Stimulated activated memory B cell treated with anti-CD40 and anti-IgM and Interleukin-4, amounts not matched to agents 10 μg/mL and 1 μg/mL and 100 μg/mL, for 72 hours (primary cell): Measurements from ENCODE around the gene CCDC9B.

Experiments
- ATAC-seq: fragments of 150-1000 bp; cut with Tn5 transposase; 2 replicates; pipeline ENCODE4 v1.10.0; 2021
- H3K27ac Mint-ChIP-seq: one replicate; pipeline ENCODE4 v1.8.0; 2022; ENCODE audit warnings: mild to moderate bottlenecking, mixed read lengths
- H3K27me3 Mint-ChIP-seq: one replicate; pipeline ENCODE4 v1.8.0; 2022; ENCODE audit warnings: mixed read lengths
- H3K36me3 Mint-ChIP-seq: one replicate; pipeline ENCODE4 v1.8.0; 2022; ENCODE audit warnings: mixed read lengths
- H3K4me1 Mint-ChIP-seq: one replicate; pipeline ENCODE4 v1.8.0; 2022; ENCODE audit warnings: mixed read lengths
- H3K4me3 Mint-ChIP-seq: one replicate; pipeline ENCODE4 v1.8.0; 2022; ENCODE audit warnings: mild to moderate bottlenecking, moderate library complexity, mixed read lengths
- H3K9me3 Mint-ChIP-seq: one replicate; pipeline ENCODE4 v1.8.0; 2022; ENCODE audit warnings: mixed read lengths

CCDC9B gene

GRCh38 chr15:40355976-40356585 is 15.3 kb upstream of the CCDC9B start:
- peaks cover 15% of the 10 kb centered on the region for H3K4me1 Mint-ChIP-seq
- no peaks in the 10 kb centered on the region for H3K36me3 Mint-ChIP-seq
- H3K9me3 Mint-ChIP-seq = no peaks in the 10 kb centered on the region
- no peak overlapping the region for H3K4me3 Mint-ChIP-seq
- ATAC-seq = peak; percentile 53
- no peak overlapping the region for H3K27ac Mint-ChIP-seq
- H3K27me3 Mint-ChIP-seq = no peaks in the 10 kb centered on the region

GRCh38 chr15:40354408-40355171 is 13.9 kb upstream of the CCDC9B start:
- no peaks in the 10 kb centered on the region for H3K36me3 Mint-ChIP-seq
- ATAC-seq = no peak
- H3K27me3 Mint-ChIP-seq = no peaks in the 10 kb centered on the region
- H3K4me3 Mint-ChIP-seq = no peak overlapping the region
- H3K9me3 Mint-ChIP-seq = no peaks in the 10 kb centered on the region
- H3K4me1 Mint-ChIP-seq = peaks cover 15% of the 10 kb centered on the region
- no peak overlapping the region for H3K27ac Mint-ChIP-seq

GRCh38 chr15:40353697-40354096 is 13.0 kb upstream of the CCDC9B start:
- no peaks in the 10 kb centered on the region for H3K27me3 Mint-ChIP-seq
- H3K36me3 Mint-ChIP-seq = no peaks in the 10 kb centered on the region
- no peak overlapping the region for H3K4me3 Mint-ChIP-seq

GRCh38 chr15:40352281-40352901 is 11.7 kb upstream of the CCDC9B start:
- Mint-ChIP-seq H3K36me3 (no peaks in the 10 kb centered on the region), H3K9me3 (no peaks in the 10 kb centered on the region), H3K27ac (no peak overlapping the region), H3K4me3 (no peak overlapping the region), H3K27me3 (no peaks in the 10 kb centered on the region), H3K4me1 (peaks cover 6% of the 10 kb centered on the region)
- no peak for ATAC-seq

More at GRCh38 chr15:40353697-40354096, 13.0 kb upstream of the CCDC9B start:
- Mint-ChIP-seq H3K27ac (no peak overlapping the region), H3K4me1 (peaks cover 10% of the 10 kb centered on the region), H3K9me3 (no peaks in the 10 kb centered on the region)
- no peak for ATAC-seq

- Mint-ChIP-seq H3K4me3 (no peak overlapping the region), H3K4me1 (peaks cover 6% of the 10 kb centered on the region)
- ATAC-seq = no peak
Measured at GRCh38 chr15:40349163-40349562, 8.4 kb upstream of the CCDC9B start.

GRCh38 chr15:40348474-40348870 is 7.7 kb upstream of the CCDC9B start:
- no peak for ATAC-seq
- Mint-ChIP-seq H3K36me3 (no peaks in the 10 kb centered on the region), H3K27me3 (no peaks in the 10 kb centered on the region), H3K9me3 (no peaks in the 10 kb centered on the region), H3K4me3 (no peak overlapping the region), H3K4me1 (peaks cover 6% of the 10 kb centered on the region), H3K27ac (no peak overlapping the region)

More at GRCh38 chr15:40349163-40349562, 8.4 kb upstream of the CCDC9B start:
- H3K9me3 Mint-ChIP-seq = no peaks in the 10 kb centered on the region
- H3K36me3 Mint-ChIP-seq = no peaks in the 10 kb centered on the region
- no peaks in the 10 kb centered on the region for H3K27me3 Mint-ChIP-seq
- no peak overlapping the region for H3K27ac Mint-ChIP-seq

- Mint-ChIP-seq H3K9me3 (no peaks in the 10 kb centered on the region), H3K4me3 (no peak overlapping the region), H3K36me3 (no peaks in the 10 kb centered on the region), H3K27ac (no peak overlapping the region), H3K27me3 (no peaks in the 10 kb centered on the region), H3K4me1 (peaks cover 6% of the 10 kb centered on the region)
- ATAC-seq = no peak
Measured at GRCh38 chr15:40347559-40348473, 7.1 kb upstream of the CCDC9B start.

- no peak overlapping the region for H3K4me3 Mint-ChIP-seq
- H3K4me1 Mint-ChIP-seq = peaks cover 6% of the 10 kb centered on the region
- no peaks in the 10 kb centered on the region for H3K27me3 Mint-ChIP-seq
- no peaks in the 10 kb centered on the region for H3K9me3 Mint-ChIP-seq
- no peak overlapping the region for H3K27ac Mint-ChIP-seq
- no peaks in the 10 kb centered on the region for H3K36me3 Mint-ChIP-seq
- ATAC-seq = no peak
Measured at GRCh38 chr15:40346579-40347558, 6.1 kb upstream of the CCDC9B start.

- Mint-ChIP-seq H3K27me3 (no peaks in the 10 kb centered on the region), H3K36me3 (no peaks in the 10 kb centered on the region), H3K4me3 (no peak overlapping the region), H3K27ac (no peak overlapping the region), H3K9me3 (no peaks in the 10 kb centered on the region), H3K4me1 (peaks cover 6% of the 10 kb centered on the region)
- ATAC-seq = no peak
Measured at GRCh38 chr15:40345867-40346578, 5.3 kb upstream of the CCDC9B start.

- no peaks in the 10 kb centered on the region for H3K9me3 Mint-ChIP-seq
- no peaks in the 10 kb centered on the region for H3K27me3 Mint-ChIP-seq
- peaks cover 6% of the 10 kb centered on the region for H3K4me1 Mint-ChIP-seq
- no peak overlapping the region for H3K4me3 Mint-ChIP-seq
- no peak for ATAC-seq
- H3K36me3 Mint-ChIP-seq = no peaks in the 10 kb centered on the region
- no peak overlapping the region for H3K27ac Mint-ChIP-seq
Measured at GRCh38 chr15:40345225-40345866, 4.6 kb upstream of the CCDC9B start.

GRCh38 chr15:40344631-40345120 is 3.9 kb upstream of the CCDC9B start:
- Mint-ChIP-seq H3K4me3 (no peak overlapping the region), H3K27ac (no peak overlapping the region), H3K4me1 (peaks cover 6% of the 10 kb centered on the region), H3K27me3 (no peaks in the 10 kb centered on the region), H3K36me3 (no peaks in the 10 kb centered on the region), H3K9me3 (no peaks in the 10 kb centered on the region)
- ATAC-seq = peak; percentile 63

- H3K27me3 Mint-ChIP-seq = no peaks in the 10 kb centered on the region
- no peaks in the 10 kb centered on the region for H3K9me3 Mint-ChIP-seq
- H3K4me3 Mint-ChIP-seq = no peak overlapping the region
- H3K27ac Mint-ChIP-seq = no peak overlapping the region
- peaks cover 6% of the 10 kb centered on the region for H3K4me1 Mint-ChIP-seq
- H3K36me3 Mint-ChIP-seq = no peaks in the 10 kb centered on the region
- ATAC-seq = no peak
Measured at GRCh38 chr15:40344217-40344616, 3.5 kb upstream of the CCDC9B start.

- Mint-ChIP-seq H3K27ac (no peak overlapping the region), H3K9me3 (no peaks in the 10 kb centered on the region), H3K4me3 (no peak overlapping the region), H3K36me3 (no peaks in the 10 kb centered on the region), H3K27me3 (no peaks in the 10 kb centered on the region), H3K4me1 (peaks cover 6% of the 10 kb centered on the region)
- no peak for ATAC-seq
Measured at GRCh38 chr15:40343512-40343911, 2.8 kb upstream of the CCDC9B start.
